ENCODE data around the gene MED20.

MED20 gene

DNA sequence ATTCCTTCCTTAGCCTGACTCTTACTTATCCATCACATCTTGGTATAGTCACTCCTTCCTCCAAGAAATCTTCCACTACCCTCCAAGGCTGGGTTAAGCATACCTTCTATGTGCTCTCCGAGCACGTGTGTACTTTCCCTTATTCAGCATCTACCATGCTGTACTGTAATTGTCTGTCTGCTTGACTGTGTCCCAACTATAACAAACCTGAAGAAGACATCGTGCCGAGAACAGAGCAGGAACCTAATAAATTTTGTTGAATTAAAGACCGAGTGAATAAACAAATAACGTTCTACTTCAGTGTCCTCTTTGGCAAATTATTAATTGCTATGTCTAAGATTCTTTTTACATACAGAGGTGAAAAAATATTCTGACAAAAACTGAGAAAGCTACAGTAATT is 61.6 kb downstream of the MED20 start:
- TF ChIP-seq, protein P1, sequence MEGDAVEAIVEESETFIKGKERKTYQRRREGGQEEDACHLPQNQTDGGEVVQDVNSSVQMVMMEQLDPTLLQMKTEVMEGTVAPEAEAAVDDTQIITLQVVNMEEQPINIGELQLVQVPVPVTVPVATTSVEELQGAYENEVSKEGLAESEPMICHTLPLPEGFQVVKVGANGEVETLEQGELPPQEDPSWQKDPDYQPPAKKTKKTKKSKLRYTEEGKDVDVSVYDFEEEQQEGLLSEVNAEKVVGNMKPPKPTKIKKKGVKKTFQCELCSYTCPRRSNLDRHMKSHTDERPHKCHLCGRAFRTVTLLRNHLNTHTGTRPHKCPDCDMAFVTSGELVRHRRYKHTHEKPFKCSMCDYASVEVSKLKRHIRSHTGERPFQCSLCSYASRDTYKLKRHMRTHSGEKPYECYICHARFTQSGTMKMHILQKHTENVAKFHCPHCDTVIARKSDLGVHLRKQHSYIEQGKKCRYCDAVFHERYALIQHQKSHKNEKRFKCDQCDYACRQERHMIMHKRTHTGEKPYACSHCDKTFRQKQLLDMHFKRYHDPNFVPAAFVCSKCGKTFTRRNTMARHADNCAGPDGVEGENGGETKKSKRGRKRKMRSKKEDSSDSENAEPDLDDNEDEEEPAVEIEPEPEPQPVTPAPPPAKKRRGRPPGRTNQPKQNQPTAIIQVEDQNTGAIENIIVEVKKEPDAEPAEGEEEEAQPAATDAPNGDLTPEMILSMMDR (IDR thresholded peaks at IDR 0.05; ENCODE audit: borderline replicate concordance, extremely low read depth, low read length, poor library complexity, severe bottlenecking): no peak
- no peak for TF ChIP-seq EZH2 (IDR thresholded peaks at IDR 0.05; ENCODE audit: borderline replicate concordance, low read depth, low read length, severe bottlenecking)
- ATAC-seq (ENCODE audit: insufficient read depth, low read depth): no peak

DNA sequence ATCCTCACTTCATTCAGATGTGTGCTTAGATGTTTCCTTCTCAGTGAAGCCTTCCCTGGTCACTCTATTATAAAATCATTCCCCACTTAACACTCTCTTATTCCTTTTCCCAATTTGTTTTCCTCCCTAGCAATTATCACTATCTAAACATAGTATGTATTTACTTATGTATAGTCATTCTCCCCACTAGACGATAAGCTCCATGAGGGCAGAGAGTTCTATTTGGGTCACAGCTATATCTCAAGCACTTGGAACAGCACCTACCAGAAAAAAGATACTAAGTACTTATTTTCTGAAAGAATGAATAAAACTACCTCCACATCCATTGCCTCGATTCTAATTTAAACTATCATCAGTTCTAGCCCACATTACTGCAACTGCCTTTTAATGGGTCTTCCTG is 62.2 kb downstream of the MED20 start:
- Histone ChIP-seq H3K36me3 (ENCODE audit: insufficient read depth, low read length) (peaks cover 7% of the 10 kb centered on the region; the same call in 1 of the 2 replicates), H3K4me3 (ENCODE audit: low read depth in 1 of 2, low read length in 2 of 2) (no peak overlapping the region), H2AFZ (ENCODE audit: low read depth, low read length) (no peak overlapping the region), H3K9ac (ENCODE audit: low read depth, low read length) (no peak overlapping the region), H3K4me2 (ENCODE audit: insufficient read depth, low read length) (no peak overlapping the region), H4K20me1 (ENCODE audit: insufficient read depth, low read length) (no peaks in the 10 kb centered on the region), H3K4me1 (ENCODE audit: insufficient read depth, low read length) (no peaks in the 10 kb centered on the region), H3K27me3 (ENCODE audit: insufficient read depth, low read length, poor library complexity) (no peaks in the 10 kb centered on the region), H3K9me3 (ENCODE audit: insufficient read depth, low read length, severe bottlenecking) (no peaks in the 10 kb centered on the region), H3K27ac (ENCODE audit: low read length) (no peak overlapping the region), H3K79me2 (ENCODE audit: insufficient read depth, low read length) (peaks cover 4% of the 10 kb centered on the region; the same call in 1 of the 2 replicates)
- no peak for ATAC-seq (ENCODE audit: insufficient read depth, low read depth)
- DNase-seq: no peak
- TF ChIP-seq EZH2 (IDR thresholded peaks at IDR 0.05; ENCODE audit: borderline replicate concordance, low read depth, low read length, severe bottlenecking): no peak
- TF ChIP-seq, protein P1 (IDR thresholded peaks at IDR 0.05; ENCODE audit: borderline replicate concordance, extremely low read depth, low read length, poor library complexity, severe bottlenecking): no peak

More for the DNA sequence above, 61.6 kb downstream of the MED20 start:
- no peaks in the 10 kb centered on the region for H3K4me1 ChIP-seq (ENCODE audit: insufficient read depth, low read length)
- no peaks in the 10 kb centered on the region for H4K20me1 ChIP-seq (ENCODE audit: insufficient read depth, low read length)
- no peak overlapping the region for H3K4me2 ChIP-seq (ENCODE audit: insufficient read depth, low read length)
- H3K79me2 ChIP-seq (ENCODE audit: insufficient read depth, low read length): peaks cover 4% of the 10 kb centered on the region; the same call in 1 of the 2 replicates
- no peaks in the 10 kb centered on the region for H3K9me3 ChIP-seq (ENCODE audit: insufficient read depth, low read length, severe bottlenecking)
- no peak overlapping the region for H3K9ac ChIP-seq (ENCODE audit: low read depth, low read length)
- no peak overlapping the region for H3K4me3 ChIP-seq (ENCODE audit: low read depth in 1 of 2, low read length in 2 of 2)
- no peak overlapping the region for H2AFZ ChIP-seq (ENCODE audit: low read depth, low read length)
- DNase-seq: no peak
- no peaks in the 10 kb centered on the region for H3K27me3 ChIP-seq (ENCODE audit: insufficient read depth, low read length, poor library complexity)
- peaks cover 6% of the 10 kb centered on the region; the same call in 1 of the 2 replicates for H3K36me3 ChIP-seq (ENCODE audit: insufficient read depth, low read length)
- no peak overlapping the region for H3K27ac ChIP-seq (ENCODE audit: low read length)
